ENCODE measurements around the gene RGS5.

GRCh38 chr1:163137556-163138265, 65.0 kb downstream of the RGS5 start:
- TF ChIP-seq CTCF (conservative IDR thresholded peaks at IDR 0.05; ENCODE audit: low read length), result no peak
- TF ChIP-seq EZH2phosphoT487 (IDR thresholded peaks at IDR 0.05; ENCODE audit: borderline replicate concordance, low read depth, low read length), result no peak

All from OCI-LY7 (cell line).